IMR-90 (cell line): ENCODE measurements around the gene FCMR. TPM values are rescaled to one million over a fixed set of nuclear protein-coding genes. Genes with fewer than 3 reads are reported as not detected.

Experiments
- ATAC-seq: fragments of 200-7000 bp; cut with Tn5 transposase; 2 replicates; pipeline ENCODE4 v1.9.1; 2020; ENCODE audit warnings: low read depth, mild to moderate bottlenecking, moderate library complexity
- BruUV-seq: library from RNA; stranded (reverse); fragments of 400-500 nt; replicated peaks from 2 replicates; lab custom pipeline; 2021; lab: Mats Ljungman, UMichigan
- CTCF ChIA-PET: fragments of 300-600 bp; formaldehyde crosslinking; extraction: SDS; loops from one replicate; lab custom pipeline; 2021; ENCODE audit warnings: antibody characterized with exemption; lab: Yijun Ruan, JAX
- POLR2A ChIA-PET: fragments of 300-600 bp; sonication (Branson Sonifier 250); formaldehyde crosslinking; loops from one replicate; lab custom pipeline; 2022; ENCODE audit warnings: antibody characterized with exemption; ENCODE audit not compliant: unreplicated experiment; lab: Charles Lee
- DNase-seq: peaks from one replicate; pipeline ENCODE4 v3.0.0; 2013
- H2AFZ ChIP-seq: replicated peaks from 2 replicates; pipeline ENCODE3; 2013; ENCODE audit warnings: low read length, mild to moderate bottlenecking; ENCODE audit not compliant: poor library complexity
- H2AK5ac ChIP-seq: 2 replicates; pipeline ENCODE4 v1.6.1; 2013; ENCODE audit warnings: low read depth, low read length, inconsistent platforms
- H2AK9ac ChIP-seq: replicated peaks from 2 replicates; pipeline ENCODE3; 2013; ENCODE audit warnings: mild to moderate bottlenecking, low read depth, low read length, moderate library complexity; ENCODE audit not compliant: poor library complexity
- H2BK120ac ChIP-seq: 2 replicates; pipeline ENCODE4 v1.6.1; 2013; ENCODE audit warnings: low read depth, low read length, inconsistent platforms
- H2BK15ac ChIP-seq: 3 replicates; pipeline ENCODE4 v1.6.1; 2013; ENCODE audit warnings: low read depth, low read length, inconsistent platforms
- H2BK20ac ChIP-seq: 2 replicates; pipeline ENCODE4 v1.6.1; 2013; ENCODE audit warnings: low read depth, mild to moderate bottlenecking, inconsistent platforms, low read length, moderate library complexity
- H2BK5ac ChIP-seq: 2 replicates; pipeline ENCODE4 v1.6.1; 2013; ENCODE audit warnings: mild to moderate bottlenecking, low read depth, low read length, inconsistent platforms; ENCODE audit not compliant: poor library complexity, severe bottlenecking
- H3K14ac ChIP-seq: replicated peaks from 2 replicates; pipeline ENCODE4 v1.6.1; 2013; ENCODE audit warnings: low read depth, low read length, inconsistent platforms
- H3K18ac ChIP-seq: 2 replicates; pipeline ENCODE4 v1.6.1; 2013; ENCODE audit warnings: low read depth, low read length, control low read depth
- H3K23ac ChIP-seq: 2 replicates; pipeline ENCODE4 v1.6.1; 2013; ENCODE audit warnings: low read depth, low read length, inconsistent platforms
- H3K27ac ChIP-seq: 2 replicates; pipeline ENCODE4 v1.5.1; 2013; ENCODE audit warnings: mild to moderate bottlenecking, control low read depth, low read length; ENCODE audit not compliant: insufficient read depth
- H3K27me3 ChIP-seq: 2 replicates; pipeline ENCODE4 v1.6.1; 2013; ENCODE audit warnings: low read length; ENCODE audit not compliant: control insufficient read depth, insufficient read depth
- H3K36me3 ChIP-seq: 2 replicates; pipeline ENCODE4 v1.6.1; 2013; ENCODE audit warnings: low read length, mixed read lengths; ENCODE audit not compliant: control insufficient read depth, insufficient read depth
- H3K4ac ChIP-seq: 2 replicates; pipeline ENCODE4 v1.6.1; 2013; ENCODE audit warnings: low read depth, low read length, inconsistent platforms
- H3K4me1 ChIP-seq: 2 replicates; pipeline ENCODE4 v1.6.1; 2013; ENCODE audit warnings: low read length, mixed read lengths; ENCODE audit not compliant: control insufficient read depth, insufficient read depth
- H3K4me2 ChIP-seq: 2 replicates; pipeline ENCODE4 v1.6.1; 2013; ENCODE audit warnings: low read depth, mild to moderate bottlenecking, control low read depth, low read length, moderate library complexity
- H3K4me3 ChIP-seq: 2 replicates; pipeline ENCODE4 v1.5.1; 2013; ENCODE audit warnings: low read depth, mild to moderate bottlenecking, control low read depth, low read length, moderate library complexity; ENCODE audit not compliant: insufficient read depth
- H3K56ac ChIP-seq: 2 replicates; pipeline ENCODE4 v1.6.1; 2013; ENCODE audit warnings: low read length, inconsistent platforms; ENCODE audit not compliant: insufficient read depth; ENCODE audit errors: extremely low read depth
- H3K79me1 ChIP-seq, 2 experiments: 2 replicates each; pipeline ENCODE4 v1.6.1; 2013; ENCODE audit warnings: low read length in 2 of 2, inconsistent platforms in 1 of 2, low read depth in 1 of 2
- H3K9ac ChIP-seq: 2 replicates; pipeline ENCODE4 v1.6.1; 2013; ENCODE audit warnings: low read depth, low read length, control low read depth
- H3K9me1 ChIP-seq: 2 replicates; pipeline ENCODE4 v1.6.1; 2013; ENCODE audit warnings: low read length, inconsistent platforms; ENCODE audit not compliant: insufficient read depth
- H3K9me3 ChIP-seq: 2 replicates; pipeline ENCODE4 v1.6.1; 2013; ENCODE audit warnings: low read length; ENCODE audit not compliant: control insufficient read depth, insufficient read depth
- H4K20me1 ChIP-seq: 2 replicates; pipeline ENCODE4 v1.6.1; 2013; ENCODE audit warnings: low read length, inconsistent platforms; ENCODE audit not compliant: insufficient read depth
- H4K5ac ChIP-seq: 2 replicates; pipeline ENCODE4 v1.6.1; 2013; ENCODE audit warnings: mild to moderate bottlenecking, low read depth, low read length, control low read depth
- H4K8ac ChIP-seq, 2 experiments: 2 replicates each; pipeline ENCODE4 v1.6.1; 2013; ENCODE audit warnings: low read depth in 2 of 2, low read length in 2 of 2, control low read depth in 1 of 2, inconsistent platforms in 1 of 2
- H4K91ac ChIP-seq: 2 replicates; pipeline ENCODE4 v1.6.1; 2013; ENCODE audit warnings: low read depth, low read length, inconsistent platforms; ENCODE audit not compliant: insufficient read depth
- BHLHE40 ChIP-seq: fragments of 150-350 bp; IDR thresholded peaks from 2 replicates; pipeline ENCODE4 v1.6.1; 2016; ENCODE audit warnings: mild to moderate bottlenecking, low read depth, low read length
- CEBPB ChIP-seq: IDR thresholded peaks from 2 replicates; pipeline ENCODE4 v1.6.1; 2012; ENCODE audit warnings: low read depth, low read length, improper control_type of control experiment
- CHD1 ChIP-seq: IDR thresholded peaks from 2 replicates; pipeline ENCODE4 v1.6.1; 2012; ENCODE audit warnings: low read depth, low read length, improper control_type of control experiment
- CTCF ChIP-seq: conservative IDR thresholded peaks from 2 replicates; pipeline ENCODE4 v1.5.1; 2012; ENCODE audit warnings: mild to moderate bottlenecking, low read depth, low read length, improper control_type of control experiment
- ELK1 ChIP-seq: fragments of 150-350 bp; IDR thresholded peaks from 2 replicates; pipeline ENCODE4 v1.6.1; 2016; ENCODE audit warnings: low read depth, mild to moderate bottlenecking, low read length, moderate library complexity, borderline replicate concordance
- FOS ChIP-seq: fragments of 150-350 bp; IDR thresholded peaks from 2 replicates; pipeline ENCODE4 v1.6.1; 2016; ENCODE audit warnings: low read depth, low read length
- MAFK ChIP-seq: IDR thresholded peaks from 2 replicates; pipeline ENCODE4 v1.6.1; 2012; ENCODE audit warnings: low read depth, low read length, improper control_type of control experiment
- MAZ ChIP-seq: IDR thresholded peaks from 2 replicates; pipeline ENCODE4 v1.6.1; 2012; ENCODE audit warnings: low read depth, mild to moderate bottlenecking, low read length, improper control_type of control experiment, moderate library complexity, borderline replicate concordance
- MXI1 ChIP-seq: IDR thresholded peaks from 2 replicates; pipeline ENCODE4 v1.6.1; 2012; ENCODE audit warnings: low read depth, mild to moderate bottlenecking, low read length, moderate library complexity, borderline replicate concordance
- NFE2L2 ChIP-seq: fragments of 150-350 bp; IDR thresholded peaks from 2 replicates; pipeline ENCODE4 v1.6.1; 2016; ENCODE audit warnings: low read depth, mild to moderate bottlenecking, low read length
- POLR2A ChIP-seq: IDR thresholded peaks from 2 replicates; pipeline ENCODE4 v1.6.1; 2012; ENCODE audit warnings: mild to moderate bottlenecking, low read depth, low read length
- RAD21 ChIP-seq: IDR thresholded peaks from 2 replicates; pipeline ENCODE4 v1.6.1; 2012; ENCODE audit warnings: low read length, improper control_type of control experiment
- RCOR1 ChIP-seq: IDR thresholded peaks from 2 replicates; pipeline ENCODE4 v1.6.1; 2012; ENCODE audit warnings: mild to moderate bottlenecking, low read length, improper control_type of control experiment; ENCODE audit not compliant: insufficient replicate concordance
- RFX5 ChIP-seq: IDR thresholded peaks from 2 replicates; pipeline ENCODE4 v1.8.0; 2012; ENCODE audit warnings: low read depth, mild to moderate bottlenecking, low read length, moderate library complexity
- SMC3 ChIP-seq: fragments of 150-350 bp; IDR thresholded peaks from 2 replicates; pipeline ENCODE4 v1.6.1; 2016; ENCODE audit warnings: low read depth, mild to moderate bottlenecking, antibody characterized with exemption, low read length, moderate library complexity
- USF2 ChIP-seq: fragments of 150-350 bp; IDR thresholded peaks from 2 replicates; pipeline ENCODE4 v1.6.1; 2017; ENCODE audit warnings: mild to moderate bottlenecking, antibody characterized with exemption, low read length, low read depth
- WGBS, 2 experiments: methylation state at CpG; one replicate each; pipeline versions ENCODE4 v1.1.5 to v1.1.7; 2013; ENCODE audit warnings: missing lambda C conversion rate in 2 of 2; ENCODE audit not compliant: insufficient read length in 1 of 2; ENCODE audit errors: extremely low coverage in 2 of 2; 5-methylcytosine and 5-hydroxymethylcytosine counted together
- dilution Hi-C: fragments of 300-500 bp; cut with HindIII; formaldehyde crosslinking; loops from one replicate; pipeline ENCODE4 v1.14.3; 2018; ENCODE audit warnings: low sequenced_read_pairs; ENCODE audit not compliant: unreplicated experiment
- in situ Hi-C: fragments of 300-500 bp; cut with MboI; formaldehyde crosslinking; loops from 3 replicates; pipeline ENCODE4 v1.14.3; 2019; ENCODE audit warnings: low sequenced_read_pairs, inconsistent platforms, mixed read lengths
- intact Hi-C: fragments of 100-400 bp; cut with micrococcal nuclease; formaldehyde crosslinking; loops from 2 replicates; pipeline ENCODE4 v1.10.0; 2022
- polyA plus RNA-seq, 3 experiments: library from polyadenylated mRNA; depleted of rRNA; stranded (reverse); fragments of >200 nt; gene quantifications; 2 replicates each; pipeline ENCODE4 v1.2.3, GENCODE V29; 2012; ENCODE audit warnings: low replicate concordance in 1 of 3
- total RNA-seq: library from RNA; depleted of rRNA; stranded (reverse); fragments of >200 nt; gene quantifications from 2 replicates; pipeline ENCODE4 v1.2.3, GENCODE V29; 2012

FCMR gene
- total and polyA plus RNA-seq, 2 of the 4 experiments (the other 2 are of a cell fraction) = 0.09 TPM; not detected in 1

- Histone ChIP-seq H4K5ac (no peak overlapping the region), H3K27ac (no peak overlapping the region), H2AK5ac (no peak overlapping the region), H3K79me1 (no peaks in the 10 kb centered on the region), H3K9me1 (no peaks in the 10 kb centered on the region), H3K27me3 (peaks cover 50% of the 10 kb centered on the region), H2AK9ac (no peak overlapping the region), H2BK20ac (no peak overlapping the region), H3K4me1 (no peaks in the 10 kb centered on the region), H4K8ac (no peak overlapping the region), H3K9ac (no peak overlapping the region), H2BK5ac (no peak overlapping the region), H3K4ac (no peak overlapping the region), H2BK15ac (no peak overlapping the region), H3K23ac (no peak overlapping the region), H3K14ac (no peak overlapping the region), H3K9me3 (no peaks in the 10 kb centered on the region), H3K56ac (no peak overlapping the region), H4K91ac (no peak overlapping the region), H3K18ac (no peak overlapping the region), H4K20me1 (no peaks in the 10 kb centered on the region), H3K4me3 (no peak overlapping the region), H3K36me3 (no peaks in the 10 kb centered on the region), H2AFZ (no peak overlapping the region), H2BK120ac (no peak overlapping the region), H3K4me2 (no peak overlapping the region)
- DNase-seq (no peak), ATAC-seq (no peak)
- no TSS peak for BruUV-seq
- in situ Hi-C loops = no loop called here
- intact Hi-C loops = loop anchor here (5.0 kb wide), 1 partner anchor 138 kb away; no protein-coding TSS in a partner anchor
- 74% methylated on average over 5 of the region's 13 CpGs; no CpG with 5 or more reads in 1 of the 2 experiments for WGBS, 2 experiments
- ChIA-PET CTCF (no interaction called here), POLR2A (no interaction called here)
- no peak for TF ChIP-seq FOS
- no peak for TF ChIP-seq CTCF
- no peak for TF ChIP-seq POLR2A
- no peak for TF ChIP-seq CEBPB
- TF ChIP-seq CHD1 = no peak
- no peak for TF ChIP-seq RCOR1
- no peak for TF ChIP-seq RFX5
- no peak for TF ChIP-seq MAZ
- no peak for TF ChIP-seq MXI1
- TF ChIP-seq BHLHE40 = no peak
- no peak for TF ChIP-seq NFE2L2
- TF ChIP-seq ELK1 = no peak
- no peak for TF ChIP-seq MAFK
- TF ChIP-seq SMC3 = no peak
- no peak for TF ChIP-seq USF2
- no peak for TF ChIP-seq RAD21
- dilution Hi-C loops = no loop called here
These were observed 17.4 kb upstream of the FCMR start for GRCh38 chr1:206939131-206939530.
